Gastrocnemius medialis (tissue), 4 donors: Measurements from ENCODE around the gene NOL9.

Experiments
- CTCF ChIP-seq, 5 experiments: fragments of 450-650 bp in 3 of 5; fragments of 200-600 bp in 2 of 5; sonication (generic) in 2 of 5; IDR thresholded peaks in 4 of 5; conservative IDR thresholded peaks in 1 of 5; 1 replicate in 4 of 5; 2 replicates in 1 of 5; pipeline ENCODE4 v1.5.1; 2016 to 2019; ENCODE audit warnings: antibody characterized with exemption in 5 of 5, mild to moderate bottlenecking in 3 of 5, moderate library complexity in 3 of 5
- POLR2A ChIP-seq, 2 donors: fragments of 450-650 bp; IDR thresholded peaks; one replicate each; pipeline ENCODE4 v1.6.1; 2017; ENCODE audit warnings: antibody characterized with exemption in 2 of 2, mild to moderate bottlenecking in 2 of 2, moderate library complexity in 2 of 2

DNA sequence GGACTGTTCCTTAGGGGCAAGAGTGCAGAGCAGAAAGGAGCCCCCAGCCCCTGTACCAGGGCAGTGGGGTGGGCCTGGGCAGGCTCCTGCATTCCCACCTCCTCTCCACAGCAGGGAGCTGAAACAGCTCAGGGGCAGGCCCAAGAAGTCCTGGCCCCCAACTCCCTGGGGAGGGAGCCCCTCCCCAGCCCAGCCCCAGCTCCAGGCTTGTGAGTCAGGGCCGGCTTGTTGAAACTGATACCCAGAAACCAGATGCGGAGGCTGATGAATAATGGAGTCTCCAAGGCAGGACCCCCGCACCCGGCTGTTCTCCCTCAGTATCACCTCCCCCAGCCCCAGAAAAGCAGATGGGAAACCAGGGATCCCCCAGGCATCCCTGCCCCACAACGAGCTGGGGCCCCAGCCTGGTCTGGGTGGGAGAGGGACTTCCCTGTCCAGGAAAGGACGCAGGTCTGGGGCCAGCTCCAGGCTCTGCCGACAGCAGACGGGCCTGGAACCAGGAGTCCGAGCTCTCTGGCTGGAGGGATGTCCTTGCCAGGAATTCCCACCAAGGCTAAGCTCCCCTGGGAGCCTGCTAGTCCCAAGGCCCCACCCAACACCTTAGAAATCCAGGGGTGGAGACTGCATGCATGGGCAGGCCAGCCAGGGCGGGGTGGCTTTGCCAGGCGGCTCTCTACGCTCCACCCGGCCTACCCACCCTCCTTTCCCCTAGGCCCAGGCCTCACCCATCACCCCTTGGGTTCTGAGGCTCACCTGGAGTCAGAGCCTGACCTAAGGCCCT lies 65.5 kb downstream of the NOL9 start:
- TF ChIP-seq CTCF (IDR thresholded peaks at IDR 0.05 in 4 of 5, conservative IDR thresholded peaks at IDR 0.05 in 1 of 5) (no peak), POLR2A (IDR thresholded peaks at IDR 0.05) (no peak)
